Smooth muscle cell (in vitro differentiated cells): ENCODE results near the gene BMP7. TPM values are rescaled to one million over a fixed set of nuclear protein-coding genes. Genes with fewer than 3 reads are reported as not detected.
A peak's percentile ranks its signal among the peaks of the same experiment; 100 is the strongest.

Experiments
- DNase-seq: peaks from one replicate; lab custom pipeline; 2025; ENCODE audit not compliant: unreplicated experiment; lab: John Stamatoyannopoulos, UW
- H2AFZ ChIP-seq: fragments of 200-600 bp; sonication (generic); 2 replicates; pipeline ENCODE4 v1.6.0; 2016; ENCODE audit warnings: antibody characterized with exemption, low read depth, mild to moderate bottlenecking
- H3F3A ChIP-seq: fragments of 200-600 bp; sonication (generic); 2 replicates; pipeline ENCODE4 v1.6.0; 2017; ENCODE audit warnings: antibody characterized with exemption, low read depth
- H3K27ac ChIP-seq: fragments of 200-600 bp; sonication (generic); 2 replicates; pipeline ENCODE4 v1.5.1; 2016; ENCODE audit warnings: low read depth, mild to moderate bottlenecking
- H3K27me3 ChIP-seq: fragments of 200-600 bp; sonication (generic); 2 replicates; pipeline ENCODE4 v1.6.1; 2016; ENCODE audit warnings: low read depth, mild to moderate bottlenecking
- H3K36me3 ChIP-seq: fragments of 200-600 bp; sonication (generic); 2 replicates; pipeline ENCODE4 v1.5.1; 2016; ENCODE audit warnings: low read depth
- H3K4me1 ChIP-seq: fragments of 200-600 bp; sonication (generic); 2 replicates; pipeline ENCODE4 v1.5.1; 2016; ENCODE audit warnings: low read depth
- H3K4me2 ChIP-seq: fragments of 200-600 bp; sonication (generic); 2 replicates; pipeline ENCODE4 v1.6.0; 2016; ENCODE audit warnings: mild to moderate bottlenecking
- H3K4me3 ChIP-seq: fragments of 200-600 bp; sonication (generic); 2 replicates; pipeline ENCODE4 v1.5.1; 2016; ENCODE audit warnings: mild to moderate bottlenecking
- H3K79me2 ChIP-seq: fragments of 200-600 bp; sonication (generic); 2 replicates; pipeline ENCODE4 v1.6.0; 2016; ENCODE audit warnings: low read depth, mild to moderate bottlenecking
- H3K9ac ChIP-seq: fragments of 200-600 bp; sonication (generic); 2 replicates; pipeline ENCODE4 v1.6.0; 2016; ENCODE audit warnings: low read depth
- H3K9me3 ChIP-seq: fragments of 200-600 bp; sonication (generic); replicated peaks from 2 replicates; pipeline ENCODE4 v1.5.1; 2016; ENCODE audit warnings: low read depth
- H4K20me1 ChIP-seq: fragments of 200-600 bp; sonication (generic); 2 replicates; pipeline ENCODE4 v1.6.0; 2016; ENCODE audit warnings: low read depth
- WGBS: methylation state at CpG from one replicate; pipeline ENCODE4 v1.1.7; 2016; ENCODE audit warnings: low lambda C conversion rate; 5-methylcytosine and 5-hydroxymethylcytosine counted together
- polyA plus RNA-seq: library from polyadenylated mRNA; unstranded; fragments of >200 nt; fragmentation: Nextera tagmentation; extraction: Ambion mirVana; gene quantifications from 2 replicates; pipeline ENCODE4 v1.2.1, GENCODE V29; 2016
- total RNA-seq: library from RNA; depleted of rRNA; stranded (reverse); fragments of >200 nt; gene quantifications from 2 replicates; pipeline ENCODE4 v1.2.3, GENCODE V29; 2014
- TF ChIP-seq, protein P1 (sequence below): fragments of 200-600 bp; sonication (generic); IDR thresholded peaks from 2 replicates; pipeline ENCODE4 v1.5.1; 2017; ENCODE audit warnings: borderline replicate concordance, mild to moderate bottlenecking, antibody characterized with exemption; ENCODE audit not compliant: insufficient read depth, poor library complexity, severe bottlenecking

The BMP7 gene
- total and polyA plus RNA-seq, 2 experiments from 2014 or later: 18.1 to 28.3 TPM

DNA sequence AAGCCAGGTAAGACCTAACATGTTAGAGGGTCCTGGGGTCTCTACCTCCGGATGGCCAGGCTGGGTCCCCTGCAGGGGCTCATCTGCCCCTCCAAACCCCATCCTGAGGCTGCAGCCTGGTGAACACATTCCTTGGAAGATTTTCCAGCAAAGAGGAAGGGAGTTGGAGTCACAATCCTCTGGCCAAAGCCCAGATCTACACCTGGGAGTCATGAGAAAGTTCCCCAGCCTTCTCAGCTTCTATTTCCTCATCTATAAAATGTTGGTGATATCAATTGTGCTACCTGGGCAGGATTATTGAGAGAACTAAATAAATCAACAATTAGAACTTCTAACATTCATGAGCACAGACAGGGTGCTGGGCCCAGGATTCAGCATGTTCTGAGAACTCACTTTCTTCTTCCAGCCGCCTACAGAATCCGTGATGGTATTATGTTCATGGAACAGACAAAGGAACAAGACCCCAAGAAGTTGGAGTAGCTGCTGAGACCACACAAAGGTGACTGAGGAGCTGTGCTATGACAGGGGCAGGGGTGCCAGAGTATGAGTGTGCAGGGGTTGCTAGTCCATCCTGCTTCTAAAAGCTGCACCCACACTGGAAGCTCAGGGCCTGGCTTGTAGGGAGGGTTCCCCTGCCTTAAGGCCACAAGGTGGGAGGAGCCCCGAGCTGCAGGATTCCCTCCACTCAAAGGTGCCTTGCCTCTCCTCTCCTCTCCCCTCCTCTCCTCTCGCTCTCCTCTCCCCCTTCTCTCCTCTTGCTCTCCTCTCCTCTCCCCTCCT lies 68.9 kb downstream of the BMP7 start:
- TF ChIP-seq, protein P1, sequence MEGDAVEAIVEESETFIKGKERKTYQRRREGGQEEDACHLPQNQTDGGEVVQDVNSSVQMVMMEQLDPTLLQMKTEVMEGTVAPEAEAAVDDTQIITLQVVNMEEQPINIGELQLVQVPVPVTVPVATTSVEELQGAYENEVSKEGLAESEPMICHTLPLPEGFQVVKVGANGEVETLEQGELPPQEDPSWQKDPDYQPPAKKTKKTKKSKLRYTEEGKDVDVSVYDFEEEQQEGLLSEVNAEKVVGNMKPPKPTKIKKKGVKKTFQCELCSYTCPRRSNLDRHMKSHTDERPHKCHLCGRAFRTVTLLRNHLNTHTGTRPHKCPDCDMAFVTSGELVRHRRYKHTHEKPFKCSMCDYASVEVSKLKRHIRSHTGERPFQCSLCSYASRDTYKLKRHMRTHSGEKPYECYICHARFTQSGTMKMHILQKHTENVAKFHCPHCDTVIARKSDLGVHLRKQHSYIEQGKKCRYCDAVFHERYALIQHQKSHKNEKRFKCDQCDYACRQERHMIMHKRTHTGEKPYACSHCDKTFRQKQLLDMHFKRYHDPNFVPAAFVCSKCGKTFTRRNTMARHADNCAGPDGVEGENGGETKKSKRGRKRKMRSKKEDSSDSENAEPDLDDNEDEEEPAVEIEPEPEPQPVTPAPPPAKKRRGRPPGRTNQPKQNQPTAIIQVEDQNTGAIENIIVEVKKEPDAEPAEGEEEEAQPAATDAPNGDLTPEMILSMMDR: no peak
- Histone ChIP-seq H3K4me2 (no peak overlapping the region), H3K4me3 (no peak overlapping the region), H3K36me3 (no peaks in the 10 kb centered on the region), H3K79me2 (no peaks in the 10 kb centered on the region), H3K9ac (no peak overlapping the region), H2AFZ (no peak overlapping the region), H3K4me1 (peaks cover 18% of the 10 kb centered on the region), H3K27me3 (no peaks in the 10 kb centered on the region), H3F3A (peaks cover 30% of the 10 kb centered on the region), H4K20me1 (peaks cover 4% of the 10 kb centered on the region), H3K9me3 (no peaks in the 10 kb centered on the region), H3K27ac (no peak overlapping the region)
- no peak for DNase-seq
- 93% methylated on average over 4 of the region's 5 CpGs for WGBS

DNA sequence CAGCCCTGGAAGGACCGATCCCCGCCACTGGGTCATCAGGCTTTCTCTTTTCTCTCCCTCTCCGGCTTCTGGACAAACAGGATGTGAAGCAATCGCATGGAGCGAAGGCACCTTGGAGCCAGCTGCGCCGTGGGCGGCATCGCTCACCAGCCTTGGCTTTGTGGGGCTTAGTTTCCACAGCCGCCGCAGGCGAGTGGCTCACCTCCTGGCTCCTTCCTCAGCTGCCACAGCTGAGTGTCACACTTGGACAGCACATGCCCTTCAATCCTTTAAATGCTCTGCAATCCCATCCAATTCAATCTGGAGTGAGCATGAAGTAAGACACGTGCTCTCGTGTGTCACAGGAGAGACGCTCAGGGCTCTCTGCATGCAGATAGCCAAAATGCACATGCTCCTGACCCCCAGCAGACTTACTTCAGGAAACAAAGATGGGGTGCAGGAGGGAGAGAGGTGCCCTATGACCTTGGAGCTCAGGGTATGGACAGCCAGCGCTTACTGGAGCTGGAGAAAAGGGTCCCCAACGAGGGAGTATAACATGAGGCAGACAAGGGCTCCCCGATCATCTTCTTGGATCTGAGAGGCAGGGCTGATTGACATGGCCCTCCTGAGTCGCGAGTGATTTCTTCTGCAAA lies 70.9 kb downstream of the BMP7 start:
- TF ChIP-seq, protein P1: no peak
- H3K4me2 ChIP-seq: peak overlapping the region; percentile 69
- H3K9me3 ChIP-seq: no peaks in the 10 kb centered on the region
- H3K9ac ChIP-seq: no peak overlapping the region
- no peaks in the 10 kb centered on the region for H3K79me2 ChIP-seq
- H3K27me3 ChIP-seq: no peaks in the 10 kb centered on the region
- DNase-seq: peak; percentile 10
- H3K27ac ChIP-seq: no peak overlapping the region
- H4K20me1 ChIP-seq: peaks cover 4% of the 10 kb centered on the region
- no peak overlapping the region for H2AFZ ChIP-seq
- H3K4me1 ChIP-seq: peaks cover 18% of the 10 kb centered on the region
- H3K4me3 ChIP-seq: no peak overlapping the region
- 55% methylated on average over 20 of the region's 20 CpGs for WGBS
- peaks cover 18% of the 10 kb centered on the region for H3F3A ChIP-seq
- H3K36me3 ChIP-seq: no peaks in the 10 kb centered on the region

DNA sequence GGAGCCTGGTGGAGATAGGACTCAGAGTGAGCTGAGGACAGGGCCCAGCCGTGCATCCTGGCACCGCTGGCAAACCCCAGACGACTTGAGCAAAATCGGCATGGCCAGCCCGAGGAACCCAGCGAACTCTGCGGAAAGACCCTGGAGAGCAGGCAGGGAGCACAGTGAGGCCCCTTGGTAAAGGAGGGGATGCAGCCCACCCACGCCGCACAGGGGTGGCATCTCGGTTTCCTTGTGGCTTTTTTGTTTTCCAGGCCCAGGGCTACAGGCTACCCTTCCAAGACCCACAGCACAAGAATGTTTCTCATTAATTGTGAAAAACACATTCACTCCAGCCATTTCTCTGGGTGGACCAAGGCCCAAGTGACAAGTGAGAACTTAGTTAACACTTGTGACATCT lies 71.4 kb downstream of the BMP7 start:
- no peak overlapping the region for H3K27ac ChIP-seq
- H3K9me3 ChIP-seq: no peaks in the 10 kb centered on the region
- no peak overlapping the region for H3K4me3 ChIP-seq
- H3K36me3 ChIP-seq: no peaks in the 10 kb centered on the region
- no peaks in the 10 kb centered on the region for H3K79me2 ChIP-seq
- H3K9ac ChIP-seq: no peak overlapping the region
- no peak overlapping the region for H2AFZ ChIP-seq
- WGBS: 95% methylated on average over 10 of the region's 10 CpGs
- peaks cover 12% of the 10 kb centered on the region for H3F3A ChIP-seq
- no peak overlapping the region for H3K4me2 ChIP-seq
- DNase-seq: no peak
- peaks cover 18% of the 10 kb centered on the region for H3K4me1 ChIP-seq
- H4K20me1 ChIP-seq: peaks cover 4% of the 10 kb centered on the region
- H3K27me3 ChIP-seq: no peaks in the 10 kb centered on the region
- TF ChIP-seq, protein P1: no peak

DNA sequence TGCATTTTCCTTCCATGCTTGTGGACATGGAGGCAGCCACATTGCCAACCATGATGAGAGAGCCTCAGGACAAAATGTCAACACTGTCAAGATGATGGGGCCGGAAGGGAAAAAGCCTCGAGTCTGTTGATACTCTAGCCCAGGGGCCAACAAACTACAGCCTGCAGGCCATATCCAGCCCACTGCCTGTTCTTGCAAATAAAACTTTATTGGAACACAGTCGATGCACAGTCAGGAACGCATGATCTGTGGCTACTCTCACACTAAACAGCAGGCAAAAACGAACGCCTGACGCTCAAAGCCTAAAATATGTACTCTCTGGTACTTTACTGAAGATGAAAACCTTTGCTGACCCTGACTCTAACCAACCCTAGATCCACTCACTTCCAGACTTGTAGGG lies 72.3 kb downstream of the BMP7 start:
- Histone ChIP-seq H3K79me2 (no peaks in the 10 kb centered on the region), H3K4me1 (peaks cover 12% of the 10 kb centered on the region), H3K4me2 (no peak overlapping the region), H3K36me3 (no peaks in the 10 kb centered on the region), H3K27ac (no peak overlapping the region), H4K20me1 (peaks cover 4% of the 10 kb centered on the region), H2AFZ (no peak overlapping the region), H3F3A (peaks cover 3% of the 10 kb centered on the region), H3K27me3 (no peaks in the 10 kb centered on the region), H3K9ac (no peak overlapping the region), H3K9me3 (no peaks in the 10 kb centered on the region), H3K4me3 (no peak overlapping the region)
- DNase-seq: no peak
- WGBS: 97% methylated on average over 7 of the region's 7 CpGs
- TF ChIP-seq, protein P1: no peak
